SK-N-MC (cell line): ENCODE data around the gene SUFU.

Source experiments
- EZH2 ChIP-seq: fragments of 200-600 bp; sonication (generic); IDR thresholded peaks from one replicate; pipeline ENCODE4 v1.6.1; 2017; ENCODE audit warnings: antibody characterized with exemption
- POLR2AphosphoS5 ChIP-seq: IDR thresholded peaks from 2 replicates; pipeline ENCODE4 v1.6.1; 2012; ENCODE audit warnings: mild to moderate bottlenecking, low read depth, low read length, borderline replicate concordance

DNA sequence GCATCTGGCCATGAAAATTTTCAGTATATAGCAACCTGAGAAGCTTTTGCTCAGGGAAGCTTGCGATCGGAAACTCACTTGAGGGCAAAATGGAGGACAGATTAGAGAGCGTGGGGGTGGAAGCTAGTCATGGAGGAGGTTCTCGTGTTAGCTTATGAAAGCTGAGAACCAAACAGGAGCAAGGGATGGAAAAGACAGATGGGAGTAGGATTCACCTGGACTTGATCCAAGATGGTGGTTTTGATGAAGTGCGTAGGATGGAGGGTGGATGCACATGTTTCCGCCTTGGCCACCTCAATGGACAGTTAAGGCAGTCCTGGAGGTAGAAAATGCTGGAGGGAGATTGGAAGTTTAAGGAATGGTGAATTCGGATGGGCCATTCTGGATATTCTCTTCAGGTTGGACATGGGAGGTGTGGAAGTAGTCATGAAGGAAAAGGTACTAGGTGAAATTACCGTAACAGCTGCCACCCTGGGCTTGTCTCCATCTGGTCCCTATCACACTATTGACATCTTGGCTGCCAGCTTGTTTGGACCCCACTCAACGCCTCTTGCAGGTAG, 46.1 kb upstream of the SUFU start:
- no peak for TF ChIP-seq EZH2
- TF ChIP-seq POLR2AphosphoS5, result no peak
